Liver (tissue), 9 donors: ENCODE results near the gene EDN1. TPM values are rescaled to one million over a fixed set of nuclear protein-coding genes. Genes with fewer than 3 reads are reported as not detected.

Experiments
- DNase-seq: peaks from one replicate; pipeline ENCODE4 v3.0.0-alpha.2; 2017; ENCODE audit warnings: low spot score
- H3K27ac ChIP-seq, 2 donors: one replicate each; pipeline ENCODE4 v1.7.0; 2013; ENCODE audit warnings: inconsistent platforms in 2 of 2, low read length in 2 of 2, control low read depth in 1 of 2, low read depth in 1 of 2, mild to moderate bottlenecking in 1 of 2
- H3K27me3 ChIP-seq, 4 donors: one replicate each; pipeline versions ENCODE4 v1.6.1 to v1.7.0; 2013; ENCODE audit warnings: low read length in 3 of 4, inconsistent platforms in 1 of 4, mild to moderate bottlenecking in 1 of 4, moderate library complexity in 1 of 4; ENCODE audit not compliant: control insufficient read depth in 4 of 4, insufficient read depth in 4 of 4
- H3K36me3 ChIP-seq, 4 donors: one replicate each; pipeline versions ENCODE4 v1.6.1 to v1.7.0; 2013; ENCODE audit warnings: low read length in 3 of 4, mild to moderate bottlenecking in 3 of 4, low read depth in 1 of 4, moderate library complexity in 1 of 4; ENCODE audit not compliant: control insufficient read depth in 4 of 4, insufficient read depth in 3 of 4
- H3K4me1 ChIP-seq, 4 donors: one replicate each; pipeline versions ENCODE4 v1.6.1 to v1.7.0; 2013; ENCODE audit warnings: low read length in 3 of 4, mild to moderate bottlenecking in 3 of 4, moderate library complexity in 1 of 4; ENCODE audit not compliant: control insufficient read depth in 4 of 4, insufficient read depth in 4 of 4
- H3K4me3 ChIP-seq, 3 donors: one replicate each; pipeline versions ENCODE4 v1.6.1 to v1.7.0; 2013; ENCODE audit warnings: low read length in 3 of 3, control low read depth in 1 of 3, low read depth in 1 of 3, mild to moderate bottlenecking in 1 of 3
- H3K9ac ChIP-seq, 2 donors: one replicate each; pipeline ENCODE4 v1.7.0; 2013; ENCODE audit warnings: low read length in 2 of 2, mild to moderate bottlenecking in 2 of 2, moderate library complexity in 2 of 2, control low read depth in 1 of 2, low read depth in 1 of 2
- H3K9me3 ChIP-seq, 4 donors: one replicate each; pipeline versions ENCODE4 v1.6.1 to v1.7.0; 2013; ENCODE audit warnings: low read length in 3 of 4; ENCODE audit not compliant: control insufficient read depth in 4 of 4
- ATF3 ChIP-seq: IDR thresholded peaks from 2 replicates; pipeline ENCODE4 v1.6.1; 2016; ENCODE audit warnings: antibody characterized with exemption
- CTCF ChIP-seq: fragments of 150-350 bp; IDR thresholded peaks from 2 replicates; pipeline ENCODE4 v1.5.1; 2017; ENCODE audit warnings: improper control_type of control experiment, low read depth, low read length; ENCODE audit not compliant: missing input control
- EGR1 ChIP-seq, 2 donors: IDR thresholded peaks; 2 replicates each; pipeline ENCODE4 v1.6.1; 2016 to 2018; ENCODE audit warnings: antibody characterized with exemption in 2 of 2, low read depth in 2 of 2
- FOXA1 ChIP-seq: IDR thresholded peaks from 2 replicates; pipeline ENCODE4 v1.6.1; 2016; ENCODE audit warnings: antibody characterized with exemption
- FOXA2 ChIP-seq: IDR thresholded peaks from 2 replicates; pipeline ENCODE4 v1.6.1; 2016; ENCODE audit warnings: antibody characterized with exemption
- GABPA ChIP-seq, 2 donors: IDR thresholded peaks in 1 of 2; conservative IDR thresholded peaks in 1 of 2; 2 replicates each; pipeline ENCODE4 v1.6.1; 2016; ENCODE audit warnings: antibody characterized with exemption in 2 of 2, mild to moderate bottlenecking in 1 of 2, moderate library complexity in 1 of 2
- HNF4A ChIP-seq, 2 donors: conservative IDR thresholded peaks; 2 replicates each; pipeline ENCODE4 v1.6.1; 2016; ENCODE audit warnings: antibody characterized with exemption in 2 of 2, mild to moderate bottlenecking in 2 of 2
- HNF4G ChIP-seq: IDR thresholded peaks from 2 replicates; pipeline ENCODE4 v1.6.1; 2016; ENCODE audit warnings: antibody characterized with exemption
- JUND ChIP-seq, 2 donors: IDR thresholded peaks; 2 replicates each; pipeline ENCODE4 v1.6.1; 2016; ENCODE audit warnings: antibody characterized with exemption in 2 of 2
- MAX ChIP-seq: IDR thresholded peaks from 2 replicates; pipeline ENCODE4 v1.6.1; 2016; ENCODE audit warnings: antibody characterized with exemption
- NR2F2 ChIP-seq: IDR thresholded peaks from 2 replicates; pipeline ENCODE4 v1.6.1; 2016; ENCODE audit warnings: antibody characterized with exemption
- RAD21 ChIP-seq, 2 donors: IDR thresholded peaks; 2 replicates each; pipeline ENCODE4 v1.6.1; 2016; ENCODE audit warnings: antibody characterized with exemption in 2 of 2, mild to moderate bottlenecking in 2 of 2
- REST ChIP-seq: IDR thresholded peaks from 2 replicates; pipeline ENCODE4 v1.6.1; 2016; ENCODE audit warnings: antibody characterized with exemption, mild to moderate bottlenecking
- RXRA ChIP-seq, 2 donors: IDR thresholded peaks; 2 replicates each; pipeline ENCODE4 v1.6.1; 2017 to 2018; ENCODE audit warnings: antibody characterized with exemption in 2 of 2, mild to moderate bottlenecking in 1 of 2
- SP1 ChIP-seq: IDR thresholded peaks from 2 replicates; pipeline ENCODE4 v1.6.1; 2018; ENCODE audit warnings: antibody characterized with exemption, mild to moderate bottlenecking
- TAF1 ChIP-seq: conservative IDR thresholded peaks from 2 replicates; pipeline ENCODE4 v1.6.1; 2016; ENCODE audit warnings: antibody characterized with exemption, mild to moderate bottlenecking
- YY1 ChIP-seq: IDR thresholded peaks from 2 replicates; pipeline ENCODE4 v1.6.1; 2016; ENCODE audit warnings: antibody characterized with exemption, mild to moderate bottlenecking
- ZBTB33 ChIP-seq: IDR thresholded peaks from 2 replicates; pipeline ENCODE4 v1.6.1; 2016; ENCODE audit warnings: antibody characterized with exemption
- WGBS: extraction: QIAGEN DNeasy Blood & Tissue Kit; methylation state at CpG from one replicate; pipeline ENCODE4 v1.1.7; 2013; 5-methylcytosine and 5-hydroxymethylcytosine counted together
- polyA plus RNA-seq, 2 donors: library from polyadenylated mRNA; stranded (reverse) in 1 of 2; unstranded in 1 of 2; fragments of 200-250 nt in 1 of 2; fragments of >200 nt in 1 of 2; fragmentation: Nextera tagmentation in 1 of 2; extraction: Ambion mirVana in 1 of 2; gene quantifications; one replicate each; pipeline versions ENCODE4 v1.2.1 to v1.2.3, GENCODE V29; 2013 to 2015
- total RNA-seq, 2 donors: library from RNA; depleted of rRNA; stranded (reverse); fragments of >200 nt; gene quantifications; one replicate each; pipeline ENCODE4 v1.2.3, GENCODE V29; 2014
- donor health status: healthy.
- donor health status: healthy.
- donor health status: healthy.
- donor health status: healthy.
- donor health status: healthy.

The EDN1 gene
- total and polyA plus RNA-seq, 4 donors = 0.70 to 1.2 (median 1.0) TPM

GRCh38 chr6:12343122-12343439 lies 52.9 kb downstream of the EDN1 start (continued):
- TF ChIP-seq CTCF = no peak
- no peak for TF ChIP-seq TAF1
- TF ChIP-seq JUND (IDR thresholded peaks at IDR 0.05) = no peak
- no peak for TF ChIP-seq YY1
- TF ChIP-seq NR2F2 = no peak
- no peak for TF ChIP-seq RXRA (IDR thresholded peaks at IDR 0.05)
- TF ChIP-seq EGR1 (IDR thresholded peaks at IDR 0.05; ENCODE audit: low read depth in 2 of 2) = no peak
- no peak for TF ChIP-seq ATF3
- TF ChIP-seq HNF4G = no peak
- TF ChIP-seq FOXA1 = no peak
- TF ChIP-seq GABPA (IDR thresholded peaks at IDR 0.05 in 1 of 2, conservative IDR thresholded peaks at IDR 0.05 in 1 of 2) = no peak
- TF ChIP-seq SP1 = no peak
- TF ChIP-seq FOXA2 = no peak
- TF ChIP-seq HNF4A (conservative IDR thresholded peaks at IDR 0.05) = no peak

GRCh38 chr6:12343440-12344162 lies 53.4 kb downstream of the EDN1 start:
- DNase-seq = no peak
- peak overlapping the region; percentile 74 to 90 for H3K27ac ChIP-seq
- no peaks in the 10 kb centered on the region for H3K27me3 ChIP-seq
- no peaks in the 10 kb centered on the region for H3K9me3 ChIP-seq
- H3K9ac ChIP-seq = no peak overlapping the region
- TF ChIP-seq FOXA2 (peak; percentile 75), HNF4A (conservative IDR thresholded peaks at IDR 0.05) (peak; percentile 98), SP1 (peak; percentile 98), TAF1 (no peak), RAD21 (IDR thresholded peaks at IDR 0.05) (peak; percentile 47 to 48), ZBTB33 (peak; percentile 76), NR2F2 (peak; percentile 74), JUND (IDR thresholded peaks at IDR 0.05) (peak; percentile 79 to 94), RXRA (IDR thresholded peaks at IDR 0.05) (peak; percentile 89 to 92), EGR1 (IDR thresholded peaks at IDR 0.05; ENCODE audit: low read depth in 2 of 2) (peak in 1 of 2 donors; percentile 70), HNF4G (peak; percentile 88), MAX (peak; percentile 90), FOXA1 (peak; percentile 52), CTCF (peak; percentile 13), GABPA (IDR thresholded peaks at IDR 0.05 in 1 of 2, conservative IDR thresholded peaks at IDR 0.05 in 1 of 2) (peak in 1 of 2 donors; percentile 49), YY1 (peak; percentile 73), ATF3 (peak; percentile 47), REST (peak; percentile 84)
- H3K4me1 ChIP-seq = peaks cover 28 to 66% (median 52%) of the 10 kb centered on the region in 4 donors
- H3K4me3 ChIP-seq = peak overlapping the region in 1 of 3 donors; percentile 15
- H3K36me3 ChIP-seq = no peaks in the 10 kb centered on the region
- WGBS = 27% methylated on average over 8 of the region's 8 CpGs
